HUES48 (cell line): ENCODE data around the gene PC.
"Not testable (repeated sequence)": the region's sequence is repeated elsewhere in the genome, so short reads cannot be mapped to it uniquely, and the experiment has no call there.

Experiments
- H3K27ac ChIP-seq: one replicate; pipeline ENCODE4 v1.7.0; 2013; ENCODE audit warnings: low read depth, low read length, inconsistent platforms
- H3K27me3 ChIP-seq: 2 replicates; pipeline ENCODE4 v1.6.1; 2013; ENCODE audit warnings: mild to moderate bottlenecking, low read length; ENCODE audit not compliant: control insufficient read depth, insufficient read depth
- H3K36me3 ChIP-seq: 2 replicates; pipeline ENCODE4 v1.6.1; 2013; ENCODE audit warnings: low read length; ENCODE audit not compliant: control insufficient read depth, insufficient read depth
- H3K4me1 ChIP-seq: 2 replicates; pipeline ENCODE4 v1.6.1; 2013; ENCODE audit warnings: mild to moderate bottlenecking, low read length; ENCODE audit not compliant: control insufficient read depth, insufficient read depth
- H3K4me3 ChIP-seq: 2 replicates; pipeline ENCODE4 v1.5.1; 2013; ENCODE audit warnings: mild to moderate bottlenecking, low read depth, low read length
- H3K9ac ChIP-seq: 2 replicates; pipeline ENCODE4 v1.6.1; 2013; ENCODE audit warnings: mild to moderate bottlenecking, low read depth, low read length, moderate library complexity
- H3K9me3 ChIP-seq: 2 replicates; pipeline ENCODE4 v1.6.1; 2013; ENCODE audit warnings: low read length; ENCODE audit not compliant: control insufficient read depth, insufficient read depth

PC gene

DNA sequence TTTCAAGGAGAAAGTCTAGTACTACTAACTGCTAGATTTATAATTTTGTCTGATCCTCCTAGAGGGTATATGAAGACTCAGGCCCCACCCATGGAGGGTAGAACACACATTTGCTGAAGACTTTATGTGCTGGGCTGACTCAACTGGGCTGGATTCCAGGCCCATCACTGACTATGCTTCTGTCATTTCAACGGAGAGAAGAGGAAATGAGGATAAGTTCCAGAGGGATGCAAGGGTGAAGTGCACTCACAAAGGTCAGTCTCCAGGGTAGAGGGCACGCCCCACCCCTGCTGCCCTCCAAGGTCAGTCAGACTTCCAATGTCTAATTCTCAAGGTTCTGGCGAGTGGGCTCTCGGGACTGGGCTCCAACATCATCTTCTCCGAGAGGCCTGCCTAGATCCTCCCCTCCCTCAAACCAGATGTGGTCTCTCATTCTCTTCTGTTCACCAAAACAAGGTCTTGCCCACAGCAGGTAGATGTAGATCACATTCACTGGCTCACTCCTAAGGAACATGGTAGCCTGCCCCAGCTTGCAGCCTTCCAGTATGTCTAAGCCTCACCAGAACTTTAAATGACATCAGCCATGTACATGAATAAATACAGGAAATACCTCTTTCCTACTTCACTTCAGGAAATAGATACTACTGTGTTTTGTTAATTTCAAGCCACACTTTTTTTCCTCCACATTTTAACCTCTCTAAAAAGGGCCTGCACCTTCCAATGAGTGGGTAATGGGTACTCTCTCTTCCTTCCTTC, 9.7 kb upstream of the PC start:
- Histone ChIP-seq H3K36me3 (no peaks in the 10 kb centered on the region), H3K27me3 (no peaks in the 10 kb centered on the region), H3K4me1 (no peaks in the 10 kb centered on the region), H3K4me3 (no peak overlapping the region), H3K27ac (no peak overlapping the region), H3K9ac (no peak overlapping the region), H3K9me3 (no peaks in the 10 kb centered on the region)

DNA sequence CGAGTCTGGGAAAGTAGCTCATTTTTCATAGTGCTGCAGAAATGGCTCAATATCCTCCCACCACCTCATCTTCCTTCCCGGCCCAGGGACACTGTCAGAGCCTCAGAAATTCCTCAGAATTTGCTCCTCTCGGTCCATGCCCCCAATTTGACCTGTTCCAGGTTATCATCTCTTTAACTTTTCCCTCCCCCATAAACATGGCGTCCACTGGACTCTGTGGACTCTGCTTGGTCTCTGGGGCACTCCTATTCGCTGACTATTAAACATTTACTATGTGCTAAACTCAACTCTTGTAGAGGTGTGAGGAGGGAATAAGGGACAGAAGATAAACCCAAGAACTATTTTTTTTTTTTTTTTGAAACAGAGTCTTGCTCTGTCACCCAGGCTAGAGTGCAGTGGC, 8.2 kb upstream of the PC start:
- Histone ChIP-seq H3K27me3 (no peaks in the 10 kb centered on the region), H3K9me3 (no peaks in the 10 kb centered on the region), H3K36me3 (no peaks in the 10 kb centered on the region), H3K4me3 (no peak overlapping the region), H3K4me1 (no peaks in the 10 kb centered on the region), H3K27ac (no peak overlapping the region), H3K9ac (no peak overlapping the region)

DNA sequence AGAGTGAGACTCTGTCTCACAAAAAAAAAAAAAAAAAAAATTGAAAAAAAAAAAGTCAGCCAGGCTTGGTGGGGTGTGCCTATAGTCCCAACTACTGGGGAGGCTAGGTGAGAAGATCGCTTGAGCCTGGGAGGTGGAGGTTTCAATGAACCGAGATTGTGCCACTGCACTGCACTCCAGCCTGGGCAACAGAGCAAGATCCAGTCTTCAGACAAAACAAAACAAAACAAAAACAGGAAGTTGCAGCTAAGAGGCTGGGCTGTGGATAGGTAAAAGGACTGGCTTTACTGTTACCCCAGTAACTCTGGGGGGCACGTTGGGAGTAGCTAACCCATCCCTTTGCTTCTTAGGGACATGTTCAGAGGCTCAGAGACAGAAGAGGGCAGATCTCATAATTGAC, 6.3 kb upstream of the PC start:
- no peak overlapping the region for H3K4me3 ChIP-seq
- no peaks in the 10 kb centered on the region for H3K9me3 ChIP-seq
- H3K27ac ChIP-seq = no peak overlapping the region
- H3K9ac ChIP-seq = no peak overlapping the region
- 0 out of 2 replicates have a peak, but pooled peaks cover 2% of the 10 kb centered on the region for H3K4me1 ChIP-seq
- no peaks in the 10 kb centered on the region for H3K36me3 ChIP-seq
- peaks cover under 1% of the 10 kb centered on the region; the same call in 1 of the 2 replicates for H3K27me3 ChIP-seq

DNA sequence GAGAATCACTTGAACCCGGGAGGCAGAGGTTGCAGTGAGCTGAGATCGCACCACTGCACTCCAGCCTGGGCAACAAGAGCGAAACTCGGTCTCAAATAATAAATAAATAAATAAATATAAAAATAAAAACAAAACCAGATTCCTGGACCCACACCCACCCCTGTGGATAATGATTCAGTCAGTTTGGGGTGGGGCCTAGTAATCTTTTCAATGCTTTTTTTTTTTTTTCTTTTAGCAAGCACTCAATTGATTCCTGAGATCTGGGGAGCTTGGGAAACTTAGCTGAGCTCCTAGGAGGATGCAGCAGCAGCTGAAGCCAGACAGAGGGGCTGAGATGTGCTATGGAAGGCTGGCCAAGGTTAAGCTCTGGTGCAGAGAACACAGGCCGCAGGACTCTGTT, 4.6 kb upstream of the PC start:
- Histone ChIP-seq H3K4me3 (no peak overlapping the region), H3K4me1 (peaks cover 10% of the 10 kb centered on the region), H3K9ac (no peak overlapping the region), H3K27ac (no peak overlapping the region), H3K9me3 (no peaks in the 10 kb centered on the region), H3K27me3 (peaks cover 6% of the 10 kb centered on the region), H3K36me3 (no peaks in the 10 kb centered on the region)

DNA sequence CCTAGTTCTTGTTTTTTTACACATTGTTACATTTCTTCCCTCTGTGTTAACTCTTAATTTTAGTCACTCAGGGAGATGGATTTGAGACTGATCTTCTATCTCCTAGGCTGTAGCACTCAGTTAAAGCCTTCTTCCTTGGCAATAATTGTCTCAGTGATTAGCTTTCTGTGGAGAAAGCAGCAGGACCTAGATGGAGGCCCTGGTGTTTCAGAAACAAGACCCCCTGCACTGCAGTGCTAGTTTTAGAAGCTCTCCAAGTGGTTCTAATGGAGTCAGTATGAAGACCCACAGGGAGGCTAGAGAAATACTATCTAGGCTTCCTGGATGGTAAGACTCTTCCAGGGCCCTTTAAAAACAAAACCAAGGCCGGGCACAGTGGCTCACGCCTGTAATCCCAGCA, 4.1 kb upstream of the PC start:
- no peak overlapping the region for H3K9ac ChIP-seq
- H3K9me3 ChIP-seq = no peaks in the 10 kb centered on the region
- H3K27ac ChIP-seq = no peak overlapping the region
- no peak overlapping the region for H3K4me3 ChIP-seq
- H3K36me3 ChIP-seq = no peaks in the 10 kb centered on the region
- peaks cover 10% of the 10 kb centered on the region for H3K4me1 ChIP-seq
- peaks cover 6% of the 10 kb centered on the region for H3K27me3 ChIP-seq

DNA sequence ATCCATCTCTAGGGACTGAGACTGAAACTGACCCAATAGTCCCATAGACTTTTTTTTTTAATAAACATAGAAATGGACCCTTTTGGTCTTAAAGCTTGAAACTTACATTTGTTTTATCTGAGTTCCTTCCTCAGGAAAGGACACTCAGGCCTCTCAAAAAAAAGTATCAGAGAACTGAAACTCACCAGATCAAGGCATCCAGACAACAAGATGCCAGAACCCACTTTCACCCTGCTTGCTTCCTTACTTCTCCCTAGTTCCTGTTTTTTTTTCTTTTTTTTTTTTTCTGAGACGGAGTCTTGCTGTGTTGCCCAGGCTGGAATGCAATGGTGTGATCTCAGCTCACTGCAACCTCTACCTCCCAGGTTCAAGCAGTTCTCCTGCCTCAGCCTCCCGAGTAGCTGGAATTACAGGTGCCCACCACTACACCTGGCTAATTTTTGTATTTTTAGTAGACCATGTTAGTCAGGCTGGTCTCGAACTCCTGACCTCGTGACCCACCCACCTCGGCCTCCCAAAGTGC, 3.6 kb upstream of the PC start:
- not testable (repeated sequence) for H3K4me3 ChIP-seq, H3K27me3 ChIP-seq, H3K9ac ChIP-seq, H3K27ac ChIP-seq, H3K36me3 ChIP-seq, H3K9me3 ChIP-seq
- peaks cover 15% of the 10 kb centered on the region for H3K4me1 ChIP-seq

DNA sequence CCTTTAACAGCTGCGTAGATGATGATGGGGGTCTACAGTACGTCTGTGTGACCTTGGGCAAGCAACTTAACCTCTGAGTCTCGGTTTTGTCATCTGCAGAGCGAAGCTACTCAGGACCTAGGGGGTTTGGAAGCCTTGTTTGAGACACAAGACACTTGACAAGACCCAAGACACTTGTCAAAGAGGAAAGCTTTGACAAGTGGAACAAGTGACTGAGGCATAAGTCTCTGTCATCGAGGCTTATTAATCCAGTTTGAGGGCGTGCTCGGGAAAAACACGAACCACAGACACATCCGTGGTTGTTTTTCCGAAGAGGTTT, 732 bp upstream of the PC start:
- Histone ChIP-seq H3K36me3 (0 out of 2 replicates have a peak, but pooled peaks cover 4% of the 10 kb centered on the region), H3K27me3 (peaks cover 6% of the 10 kb centered on the region), H3K4me1 (peaks cover 17% of the 10 kb centered on the region), H3K4me3 (peak overlapping the region; percentile 53), H3K9me3 (no peaks in the 10 kb centered on the region), H3K27ac (peak overlapping the region; percentile 46), H3K9ac (peak overlapping the region; percentile 52; the same call in 1 of the 2 replicates)

DNA sequence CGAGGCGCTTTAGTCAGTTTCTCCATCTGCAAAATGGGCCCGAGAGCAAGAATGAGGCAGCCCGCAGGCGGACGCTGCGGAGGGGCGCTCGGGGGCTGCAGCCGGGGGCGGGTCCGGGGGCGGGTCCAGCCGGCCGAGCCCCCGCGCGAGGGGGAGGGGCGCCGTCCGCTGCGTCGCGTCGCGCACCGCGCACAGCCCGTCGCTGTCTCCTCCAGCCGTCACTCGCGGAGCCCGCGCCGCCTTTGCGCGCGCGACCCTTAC, 282 bp downstream of the PC start:
- H3K36me3 ChIP-seq = peaks cover 10% of the 10 kb centered on the region; the same call in 1 of the 2 replicates
- H3K9ac ChIP-seq = no peak overlapping the region; the same call in 1 of the 2 replicates
- H3K9me3 ChIP-seq = no peaks in the 10 kb centered on the region
- H3K4me3 ChIP-seq = peak overlapping the region; percentile 78
- H3K4me1 ChIP-seq = peaks cover 17% of the 10 kb centered on the region
- H3K27ac ChIP-seq = peak overlapping the region; percentile 44
- peaks cover 6% of the 10 kb centered on the region for H3K27me3 ChIP-seq

DNA sequence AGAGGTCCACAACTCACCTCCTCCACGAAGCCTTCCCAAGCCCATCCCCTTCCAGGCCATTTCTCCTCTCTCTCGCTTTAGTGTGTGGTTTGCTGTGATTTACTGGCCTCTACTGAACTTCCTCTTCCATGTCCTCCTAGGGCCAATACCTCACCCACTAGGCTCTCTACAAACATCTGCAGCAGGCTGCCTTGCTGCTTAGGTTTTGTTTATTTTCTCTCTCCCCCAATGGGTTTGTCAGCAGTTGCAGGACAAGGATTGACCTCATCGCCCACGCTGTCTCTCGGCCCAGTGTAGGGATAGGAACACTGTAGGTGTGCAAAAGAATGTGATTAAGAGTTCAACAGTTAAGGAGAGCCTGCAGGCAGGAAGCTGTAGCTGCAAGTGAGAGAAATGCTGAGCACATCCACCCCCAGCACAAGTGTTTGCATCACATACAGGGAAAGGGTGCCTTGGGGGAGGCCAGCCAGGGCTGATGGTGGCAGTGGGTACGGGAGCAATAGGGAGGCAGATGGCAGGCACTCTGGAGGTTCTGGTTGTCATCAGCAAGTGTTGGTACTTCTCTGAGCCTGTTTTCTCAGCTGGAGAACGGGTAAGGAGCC, 1.4 kb downstream of the PC start:
- Histone ChIP-seq H3K9ac (peak overlapping the region; percentile 1; the same call in 1 of the 2 replicates), H3K27me3 (peaks cover 6% of the 10 kb centered on the region), H3K36me3 (peaks cover 10% of the 10 kb centered on the region; the same call in 1 of the 2 replicates), H3K9me3 (no peaks in the 10 kb centered on the region), H3K27ac (peak overlapping the region; percentile 69), H3K4me3 (no peak overlapping the region), H3K4me1 (peaks cover 17% of the 10 kb centered on the region)

DNA sequence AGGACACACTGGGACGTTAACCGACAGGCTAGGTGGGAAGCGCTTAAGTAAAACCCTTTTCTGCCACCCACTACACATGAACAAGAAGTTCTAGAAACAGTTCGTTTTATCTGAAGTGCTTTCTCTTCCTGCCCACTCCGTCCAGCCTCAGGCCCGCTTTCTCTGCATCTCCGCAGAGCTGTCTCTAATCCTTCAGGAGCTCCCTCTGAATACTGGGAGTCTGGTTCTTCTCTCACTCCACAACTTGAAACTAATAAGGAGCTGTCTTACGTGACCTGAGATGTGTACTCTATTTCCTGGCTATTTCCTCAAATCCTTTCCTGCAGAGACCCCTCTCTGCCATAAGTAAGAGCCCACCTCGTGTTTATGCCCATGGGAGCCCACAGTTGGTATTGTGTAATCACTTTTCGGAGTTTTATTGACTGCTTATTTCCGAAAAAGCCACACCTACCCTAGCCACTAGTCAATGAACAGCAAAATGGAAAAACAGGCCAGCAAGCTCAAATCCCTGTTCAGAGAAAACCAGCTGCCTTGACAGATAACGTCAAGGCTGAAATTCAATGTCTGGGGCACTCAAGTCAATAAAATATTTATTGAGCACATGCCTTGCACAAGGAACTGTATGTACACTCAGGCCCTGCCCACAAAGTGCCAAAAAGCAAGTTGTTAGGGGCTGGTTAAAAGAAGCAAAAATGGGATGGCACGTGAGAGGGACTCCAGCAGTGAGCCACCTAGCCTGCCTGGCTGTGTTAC, 4.9 kb downstream of the PC start:
- no peaks in the 10 kb centered on the region for H3K27me3 ChIP-seq
- no peak overlapping the region for H3K27ac ChIP-seq
- no peaks in the 10 kb centered on the region for H3K9me3 ChIP-seq
- H3K4me1 ChIP-seq = peaks cover 10% of the 10 kb centered on the region
- H3K36me3 ChIP-seq = peaks cover 10% of the 10 kb centered on the region; the same call in 1 of the 2 replicates
- no peak overlapping the region for H3K9ac ChIP-seq
- no peak overlapping the region for H3K4me3 ChIP-seq

DNA sequence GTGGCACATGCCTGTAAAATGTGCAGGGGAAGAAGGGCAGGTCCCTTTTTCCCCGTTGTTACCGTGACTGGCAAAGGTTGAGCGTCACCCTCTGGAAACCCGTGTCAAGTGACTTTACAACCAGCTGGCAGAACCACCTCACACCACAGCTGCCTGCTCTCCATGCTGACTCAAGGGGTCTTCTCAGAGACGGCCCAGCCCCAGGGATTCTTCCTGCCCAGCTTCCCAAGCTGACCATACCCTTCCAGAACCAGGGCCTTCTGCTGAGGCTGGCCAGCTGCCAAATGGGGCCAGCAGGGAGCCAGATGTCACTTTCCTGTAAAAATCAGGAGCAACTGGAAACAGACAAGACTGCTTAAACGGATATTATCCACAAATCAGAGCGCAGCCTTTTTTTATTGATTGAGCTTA, 6.3 kb downstream of the PC start:
- peaks cover 7% of the 10 kb centered on the region for H3K4me1 ChIP-seq
- H3K27ac ChIP-seq = no peak overlapping the region
- peaks cover 10% of the 10 kb centered on the region; the same call in 1 of the 2 replicates for H3K36me3 ChIP-seq
- no peak overlapping the region for H3K9ac ChIP-seq
- H3K27me3 ChIP-seq = no peaks in the 10 kb centered on the region
- no peak overlapping the region for H3K4me3 ChIP-seq
- H3K9me3 ChIP-seq = no peaks in the 10 kb centered on the region
